GM13977 (cell line): ENCODE results near the gene PI4K2A.
"Not testable (repeated sequence)": the region's sequence is repeated elsewhere in the genome, so short reads cannot be mapped to it uniquely, and the experiment has no call there.

Experiments
- DNase-seq: peaks from one replicate; pipeline ENCODE4 v3.0.0; 2012; ENCODE audit warnings: low spot score
- in situ Hi-C: fragments of 300-500 bp; cut with MboI; formaldehyde crosslinking; loops from one replicate; pipeline ENCODE4 v1.12.0; 2022; ENCODE audit warnings: low sequenced_read_pairs, low pct_unique_long_range_greater_than_20kb, mixed read lengths, inconsistent platforms; ENCODE audit not compliant: unreplicated experiment
- TF ChIP-seq, protein P1 (sequence below): IDR thresholded peaks from 2 replicates; pipeline ENCODE4 v1.5.1; 2012; ENCODE audit warnings: mild to moderate bottlenecking, control low read depth; ENCODE audit not compliant: insufficient read depth; ENCODE audit errors: extremely low read depth, missing control alignments

PI4K2A gene

DNA sequence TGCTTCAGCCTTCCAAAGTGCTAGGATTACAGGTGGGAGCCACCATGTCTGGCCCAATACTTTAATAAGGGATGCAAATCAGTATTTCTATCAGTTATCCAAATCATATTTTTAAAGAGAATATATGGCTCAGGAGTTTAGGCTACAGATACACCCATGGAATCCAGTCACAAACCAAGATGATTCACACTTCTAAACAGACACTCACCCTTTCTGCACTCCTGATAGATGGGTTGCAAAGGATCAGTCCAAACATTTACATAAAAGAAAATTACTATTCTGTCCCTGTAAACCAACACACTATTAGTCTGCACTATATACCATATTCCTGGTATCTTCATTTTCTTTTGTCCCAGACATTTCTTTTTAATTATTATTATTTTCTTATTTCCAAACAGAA is 9.4 kb upstream of the PI4K2A start:
- TF ChIP-seq, protein P1, sequence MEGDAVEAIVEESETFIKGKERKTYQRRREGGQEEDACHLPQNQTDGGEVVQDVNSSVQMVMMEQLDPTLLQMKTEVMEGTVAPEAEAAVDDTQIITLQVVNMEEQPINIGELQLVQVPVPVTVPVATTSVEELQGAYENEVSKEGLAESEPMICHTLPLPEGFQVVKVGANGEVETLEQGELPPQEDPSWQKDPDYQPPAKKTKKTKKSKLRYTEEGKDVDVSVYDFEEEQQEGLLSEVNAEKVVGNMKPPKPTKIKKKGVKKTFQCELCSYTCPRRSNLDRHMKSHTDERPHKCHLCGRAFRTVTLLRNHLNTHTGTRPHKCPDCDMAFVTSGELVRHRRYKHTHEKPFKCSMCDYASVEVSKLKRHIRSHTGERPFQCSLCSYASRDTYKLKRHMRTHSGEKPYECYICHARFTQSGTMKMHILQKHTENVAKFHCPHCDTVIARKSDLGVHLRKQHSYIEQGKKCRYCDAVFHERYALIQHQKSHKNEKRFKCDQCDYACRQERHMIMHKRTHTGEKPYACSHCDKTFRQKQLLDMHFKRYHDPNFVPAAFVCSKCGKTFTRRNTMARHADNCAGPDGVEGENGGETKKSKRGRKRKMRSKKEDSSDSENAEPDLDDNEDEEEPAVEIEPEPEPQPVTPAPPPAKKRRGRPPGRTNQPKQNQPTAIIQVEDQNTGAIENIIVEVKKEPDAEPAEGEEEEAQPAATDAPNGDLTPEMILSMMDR, result no peak
- in situ Hi-C loops, result no loop called here
- DNase-seq, result no peak

- TF ChIP-seq, protein P1, result no peak
- peak; percentile 88 for DNase-seq
- in situ Hi-C loops, result no loop called here
Measured at GRCh38 chr10:97632949-97633884, 7.3 kb upstream of the PI4K2A start, which contains the start of gene MORN4. Gene MORN4 (minus strand): TSS chr10:97633500. CDS start chr10:97619653, 13,847 bp downstream.

DNA sequence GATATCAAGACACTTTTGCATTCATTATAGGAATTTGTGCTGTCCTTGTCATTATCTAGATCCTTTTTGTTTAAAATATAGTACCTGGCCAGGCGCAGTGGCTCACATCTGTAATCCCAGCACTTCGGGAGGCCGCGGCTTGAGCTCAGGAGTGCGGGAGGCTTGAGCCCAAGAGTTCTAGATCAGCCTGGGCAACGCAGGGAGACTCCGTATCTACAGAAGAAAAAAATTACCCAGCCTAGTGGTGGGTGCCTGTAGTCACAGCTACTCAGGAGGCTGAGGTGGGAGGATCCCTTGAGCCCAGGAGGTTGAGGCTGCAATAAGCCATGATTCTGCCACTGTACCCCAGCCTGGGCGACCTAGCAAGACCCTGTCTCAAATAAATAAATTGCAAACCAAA is 6.5 kb upstream of the PI4K2A start:
- in situ Hi-C loops, result no loop called here
- DNase-seq, result no peak
- TF ChIP-seq, protein P1, result peak; percentile 15

DNA sequence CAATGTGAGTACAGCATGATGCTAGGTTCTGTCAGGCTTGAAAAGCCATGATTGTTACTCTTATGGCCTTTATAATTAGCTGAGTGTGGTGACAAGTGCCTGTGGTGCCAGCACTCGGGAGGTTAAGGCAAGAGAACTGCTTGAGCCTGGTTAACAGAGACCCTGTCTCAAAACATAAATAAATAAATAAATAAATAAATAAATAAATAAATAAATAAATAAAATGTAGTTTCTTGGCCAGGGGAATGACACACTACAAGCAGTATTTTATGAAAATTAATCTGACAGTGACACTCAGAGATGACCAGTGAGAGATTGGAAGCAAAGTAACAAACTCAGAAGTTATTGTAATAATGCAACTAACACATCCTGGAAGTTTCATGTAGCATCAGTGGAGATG is 4.9 kb upstream of the PI4K2A start:
- TF ChIP-seq, protein P1, result no peak
- in situ Hi-C loops, result no loop called here
- no peak for DNase-seq

GRCh38 chr10:97639090-97639489 is 1.4 kb upstream of the PI4K2A start:
- DNase-seq, in situ Hi-C loops: not testable (repeated sequence)

DNA sequence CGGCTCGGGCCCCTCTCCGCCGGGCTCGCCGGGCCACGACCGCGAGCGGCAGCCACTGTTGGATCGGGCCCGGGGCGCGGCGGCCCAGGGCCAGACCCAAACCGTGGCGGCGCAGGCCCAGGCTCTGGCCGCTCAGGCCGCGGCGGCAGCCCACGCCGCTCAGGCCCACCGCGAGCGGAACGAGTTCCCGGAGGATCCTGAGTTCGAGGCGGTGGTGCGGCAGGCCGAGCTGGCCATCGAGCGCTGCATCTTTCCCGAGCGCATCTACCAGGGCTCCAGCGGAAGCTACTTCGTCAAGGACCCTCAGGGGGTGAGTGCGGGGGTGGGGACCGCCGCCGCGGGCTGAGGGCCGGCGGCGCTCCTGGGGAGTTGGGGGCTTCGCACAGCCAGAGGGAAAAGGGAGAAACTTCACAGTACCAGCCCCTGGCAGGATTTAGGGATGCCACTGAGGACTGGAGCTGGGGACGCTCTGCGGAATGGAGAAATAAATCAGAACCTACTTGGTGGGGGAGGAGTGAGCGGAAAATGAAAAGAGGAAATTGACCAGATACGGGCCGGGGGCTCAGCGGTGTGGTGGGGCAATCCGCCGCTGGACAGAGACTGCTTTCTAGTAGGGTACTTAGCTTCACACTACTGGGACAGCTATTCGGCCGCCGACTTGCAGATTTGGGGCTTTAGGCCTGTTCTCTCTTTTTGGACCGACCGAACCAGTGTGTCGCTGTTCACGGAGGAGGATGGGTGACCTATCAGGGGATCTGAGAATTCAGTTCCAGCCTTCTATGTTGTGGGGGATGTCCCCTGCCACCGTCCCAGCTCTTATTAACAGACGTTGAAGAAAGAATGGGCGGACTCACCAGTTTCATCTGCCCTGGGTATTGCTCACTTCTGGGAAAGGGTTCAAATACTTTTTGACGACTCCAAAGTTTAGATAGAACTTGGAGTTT is 669 bp downstream of the PI4K2A start:
- in situ Hi-C loops, result no loop called here
- TF ChIP-seq, protein P1, result no peak
- DNase-seq, result peak; percentile 46

- DNase-seq, in situ Hi-C loops: not testable (repeated sequence)
Measured at GRCh38 chr10:97642471-97643159, 2.1 kb downstream of the PI4K2A start.
